GM18526 (cell line): Measurements from ENCODE around the gene STAC3.

Experiments used
- POLR2A ChIP-seq: IDR thresholded peaks from 3 replicates; pipeline ENCODE4 v1.6.1; 2011; ENCODE audit not compliant: insufficient read length; ENCODE audit errors: extremely low read depth

Gene STAC3

DNA sequence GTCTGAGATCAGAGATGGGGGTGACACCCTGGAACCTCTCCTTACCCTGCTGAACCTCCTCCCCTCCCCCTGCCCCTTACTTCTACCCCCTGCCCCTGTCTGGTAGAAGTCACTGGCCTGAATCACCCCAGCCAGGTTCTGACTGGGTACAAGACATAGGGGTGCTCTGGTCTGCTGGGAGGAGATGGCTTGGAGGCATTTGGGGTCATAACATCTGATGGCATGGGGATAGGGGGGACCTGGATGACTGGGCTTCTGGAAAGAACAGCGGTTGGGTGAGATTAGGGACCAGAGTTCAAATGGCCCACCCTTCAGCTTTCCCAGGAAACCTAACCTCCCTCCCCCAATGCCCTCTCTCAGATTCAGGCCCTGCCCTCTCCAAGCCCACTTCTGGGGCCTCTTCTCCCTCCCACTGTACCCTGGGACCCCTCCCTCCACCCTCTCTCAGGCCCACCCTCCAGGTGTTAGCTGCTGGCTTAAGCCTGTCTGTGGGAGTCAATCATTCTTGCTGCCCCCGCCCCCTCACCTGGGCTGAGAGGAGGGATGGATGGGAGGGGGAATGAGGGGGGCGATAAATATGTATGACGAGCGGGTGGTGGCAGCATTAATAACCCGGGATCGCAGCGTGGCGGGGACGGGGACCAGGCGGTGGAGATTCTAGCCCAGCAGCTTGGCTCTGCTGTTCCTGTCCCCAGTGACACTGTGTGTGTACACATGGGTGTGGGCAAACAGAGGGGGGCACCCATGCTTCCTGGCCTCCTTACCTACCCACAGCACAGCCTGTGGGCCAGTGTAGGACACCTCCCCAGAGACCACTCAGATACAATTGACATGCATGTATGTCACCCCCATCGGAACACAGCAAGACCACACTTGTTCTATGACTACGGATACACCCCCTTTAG lies 28.4 kb downstream of the STAC3 start:
- TF ChIP-seq POLR2A: no peak

- no peak for TF ChIP-seq POLR2A
Measured at GRCh38 chr12:57221169-57221917, 29.6 kb downstream of the STAC3 start.

DNA sequence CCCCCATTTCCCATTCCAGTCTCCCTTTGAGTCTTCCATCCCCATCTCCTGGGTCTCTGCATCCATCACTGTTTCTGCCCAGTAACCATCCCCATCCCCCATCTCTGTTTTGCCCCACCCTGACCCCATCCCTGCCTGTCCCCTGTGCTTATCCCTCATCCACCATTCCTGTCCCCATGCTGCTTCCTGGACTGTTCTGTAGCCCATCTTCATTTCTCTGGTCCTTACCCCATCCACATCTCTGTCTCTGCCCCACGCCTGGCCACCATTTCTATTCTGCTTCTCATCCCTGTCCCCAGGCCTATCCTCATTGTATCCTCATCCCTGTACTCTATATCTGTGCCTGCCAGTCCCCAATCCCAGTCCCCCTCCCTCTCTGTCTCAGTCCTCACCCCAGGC lies 30.2 kb downstream of the STAC3 start:
- no peak for TF ChIP-seq POLR2A

DNA sequence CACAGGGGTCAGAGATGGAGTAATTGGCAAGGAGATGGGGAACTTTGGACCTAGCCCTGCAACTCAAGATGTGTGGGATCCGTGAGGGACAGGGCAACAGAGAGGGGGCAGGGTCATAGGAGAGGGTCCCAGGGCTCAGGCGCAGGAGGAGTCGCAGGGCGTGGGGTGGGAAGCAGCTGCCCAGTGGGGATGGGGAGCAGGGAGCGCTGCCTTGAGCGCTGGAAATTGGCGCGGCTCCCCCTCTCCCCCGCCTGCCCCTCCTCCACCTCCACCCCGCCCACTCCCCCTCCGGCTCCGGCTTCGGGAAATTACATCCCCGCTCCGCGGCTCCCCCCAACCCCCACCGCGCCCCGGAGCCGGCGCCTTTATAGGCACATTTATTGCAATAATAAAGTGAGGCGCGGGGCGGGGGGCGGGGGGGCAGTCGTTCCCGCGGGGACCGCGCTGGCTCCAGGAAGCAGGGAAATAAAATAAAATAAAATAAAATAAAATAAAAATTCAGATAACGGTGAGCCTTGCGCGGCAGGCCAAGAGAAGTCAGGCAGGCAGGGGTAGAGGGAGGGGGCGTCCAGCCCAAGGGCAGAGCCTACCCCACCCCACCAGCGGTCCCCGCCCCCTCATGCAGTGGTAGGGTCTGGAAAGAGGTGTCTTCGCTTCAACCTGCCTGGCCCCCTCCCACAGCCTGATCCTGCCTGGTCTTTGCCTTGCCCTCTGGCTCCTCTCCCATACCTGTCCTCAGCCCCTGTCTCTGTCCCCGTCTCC lies 30.8 kb downstream of the STAC3 start:
- no peak for TF ChIP-seq POLR2A

DNA sequence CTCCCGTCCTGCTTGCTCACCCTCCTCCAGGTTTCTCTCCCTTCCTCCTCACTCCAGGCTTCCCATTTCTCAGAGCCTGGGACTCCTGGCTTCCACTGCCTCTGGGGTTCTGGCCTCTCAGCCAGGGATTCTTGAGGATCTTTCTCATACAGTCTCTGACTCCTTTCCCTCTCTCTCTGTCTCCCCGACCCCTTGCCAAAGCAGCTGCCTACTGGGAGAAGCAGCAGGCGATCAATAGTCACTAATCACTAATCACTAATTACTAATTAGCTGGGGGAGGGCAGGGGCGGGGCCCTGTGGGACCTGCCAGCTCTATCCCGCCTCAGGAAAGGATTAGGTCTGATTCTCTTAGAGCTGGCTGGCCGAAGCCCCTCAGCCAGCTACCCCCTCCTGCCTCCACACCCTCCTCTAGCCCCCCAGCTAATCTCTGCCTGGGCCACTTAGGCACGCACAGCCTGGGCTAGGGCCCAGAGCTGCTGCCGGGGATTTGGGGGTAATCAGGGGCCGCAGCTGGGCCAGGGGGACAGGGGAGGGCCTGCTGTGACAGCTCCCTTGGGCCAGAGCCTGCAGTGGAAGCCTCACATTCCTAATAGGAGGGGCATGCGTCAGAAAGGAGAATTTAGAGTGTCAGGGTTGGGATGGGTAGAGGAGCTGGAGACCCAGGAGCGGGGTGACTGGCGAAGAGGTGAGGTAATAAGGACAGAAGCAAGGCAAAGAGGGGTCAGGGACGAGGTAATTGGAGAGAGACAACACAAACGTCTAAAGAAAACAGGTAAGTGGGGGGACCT lies 31.6 kb downstream of the STAC3 start:
- no peak for TF ChIP-seq POLR2A

GRCh38 chr12:57218030-57218853 lies 32.7 kb downstream of the STAC3 start:
- no peak for TF ChIP-seq POLR2A

DNA sequence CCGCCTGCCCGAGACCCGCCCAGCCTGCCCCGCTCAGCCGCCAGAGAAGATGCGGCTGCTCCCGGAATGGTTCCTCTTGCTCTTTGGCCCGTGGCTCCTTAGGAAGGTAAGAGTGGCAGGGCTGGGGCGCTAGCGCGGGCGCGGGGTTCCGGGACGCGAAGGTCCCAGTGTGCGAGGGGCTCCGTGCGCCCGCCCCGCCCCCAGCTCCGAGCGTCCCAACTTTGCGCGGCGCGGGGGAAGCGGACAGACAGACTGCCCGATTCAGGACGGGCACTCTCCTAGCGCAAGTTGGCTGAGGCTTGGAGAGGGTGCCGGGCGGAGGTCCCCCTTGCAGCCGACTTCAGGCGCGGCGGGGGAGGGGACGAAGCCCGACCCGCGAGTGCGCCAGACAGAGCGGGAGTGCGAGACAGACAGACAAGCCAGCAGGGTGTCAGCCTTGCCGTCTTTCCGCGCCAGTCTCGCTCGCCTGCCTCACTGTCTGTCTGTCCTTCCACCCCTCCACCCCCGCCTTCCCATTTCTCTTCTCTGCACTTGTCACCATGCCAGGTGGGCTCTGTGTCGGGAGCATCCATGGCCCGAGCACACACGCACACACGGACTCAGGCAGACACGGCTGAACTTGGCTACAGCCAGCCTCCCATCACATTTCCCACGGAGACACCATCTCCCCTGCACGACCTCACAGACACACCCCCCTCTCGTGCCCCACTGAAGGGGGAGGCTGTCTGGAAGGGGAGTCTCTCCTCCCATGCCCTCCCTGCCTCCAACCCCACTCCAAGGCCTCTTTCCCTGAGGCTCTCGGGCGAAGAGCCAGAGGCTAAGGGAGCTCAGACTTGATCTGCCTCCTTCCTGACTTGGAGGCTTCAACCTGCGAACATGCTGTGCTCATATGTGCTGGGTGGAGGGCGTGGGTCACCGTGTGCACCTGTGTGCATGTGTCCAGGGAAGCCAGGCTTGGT lies 33.8 kb downstream of the STAC3 start:
- no peak for TF ChIP-seq POLR2A

DNA sequence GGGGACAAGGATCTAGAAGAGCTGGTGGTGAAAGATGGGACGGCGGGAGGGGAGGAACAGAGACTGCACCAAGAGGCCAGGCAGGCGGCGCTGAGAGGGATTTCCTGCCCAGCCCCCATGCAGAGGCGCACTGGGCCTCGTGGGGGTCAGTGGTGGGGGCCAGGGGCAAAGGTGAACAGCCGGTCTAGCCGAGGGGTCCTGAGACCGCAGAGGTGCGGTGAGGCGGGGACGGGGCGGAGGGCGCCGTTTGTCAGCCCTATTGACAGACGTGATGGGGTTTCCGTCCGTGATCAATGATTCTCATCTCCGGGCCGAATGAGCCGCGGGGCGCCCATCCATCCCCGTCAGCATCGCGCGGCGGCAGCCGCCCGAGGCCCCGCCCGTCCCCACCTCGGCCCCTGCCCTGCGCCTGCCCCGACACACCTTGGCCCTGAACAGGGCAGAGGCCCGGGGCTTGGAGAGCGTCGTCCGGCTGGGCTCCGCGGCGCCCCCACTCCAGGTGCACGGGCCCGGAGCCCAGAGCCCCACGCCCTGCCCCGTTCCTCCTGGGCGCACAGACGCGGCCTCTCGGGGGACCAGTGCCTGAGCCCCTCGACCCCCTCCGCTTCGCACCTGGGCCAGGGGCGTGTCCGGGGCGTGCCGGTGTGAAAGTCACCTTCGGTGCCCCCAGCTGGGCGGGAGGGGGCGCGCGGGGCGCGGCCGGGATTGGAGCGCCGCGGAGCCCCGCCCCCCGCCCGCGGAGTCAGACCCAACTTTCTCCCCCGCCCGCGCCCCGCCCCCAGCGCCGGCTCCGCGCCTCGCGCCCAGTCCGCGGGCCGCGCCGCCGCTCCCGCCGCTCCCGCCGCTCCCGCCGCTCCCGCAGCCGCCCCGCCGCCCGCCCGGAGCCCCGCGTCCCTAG lies 34.7 kb downstream of the STAC3 start, which contains the start of gene NXPH4:
Gene NXPH4 (plus strand): TSS at position 781 of the 898 bp plus-strand sequence. CDS start 176 bp downstream, outside the sequence.
- no peak for TF ChIP-seq POLR2A

DNA sequence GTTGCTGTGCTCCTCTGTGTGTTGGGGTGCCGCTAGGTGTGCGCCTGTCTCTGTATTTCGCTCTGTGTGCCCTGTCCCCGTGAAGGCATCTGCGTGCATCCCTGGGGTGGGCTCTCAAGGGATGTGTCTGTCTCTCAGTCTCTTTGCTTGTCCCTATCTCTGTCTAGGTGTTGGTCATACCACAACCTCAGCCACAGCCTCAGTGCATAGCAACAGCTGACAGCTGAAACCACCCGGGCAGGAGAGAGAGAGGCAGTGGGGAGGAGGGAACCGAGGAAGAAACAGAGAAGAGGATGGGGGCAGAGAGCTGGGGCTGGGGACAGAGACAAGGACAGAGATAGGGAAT lies 35.3 kb downstream of the STAC3 start:
- no peak for TF ChIP-seq POLR2A

GRCh38 chr12:57215065-57215464 lies 35.9 kb downstream of the STAC3 start:
- no peak for TF ChIP-seq POLR2A

GRCh38 chr12:57214398-57214781 lies 36.6 kb downstream of the STAC3 start:
- no peak for TF ChIP-seq POLR2A
